NCI-H748 (cell line): Measurements from ENCODE around the gene CTNS.

Experiments used
- DNase-seq: peaks from one replicate; lab custom pipeline; 2025; ENCODE audit not compliant: unreplicated experiment; lab: John Stamatoyannopoulos, UW

CTNS gene

GRCh38 chr17:3657874-3658783 lies 21.6 kb downstream of the CTNS start:
- no peak for DNase-seq

DNA sequence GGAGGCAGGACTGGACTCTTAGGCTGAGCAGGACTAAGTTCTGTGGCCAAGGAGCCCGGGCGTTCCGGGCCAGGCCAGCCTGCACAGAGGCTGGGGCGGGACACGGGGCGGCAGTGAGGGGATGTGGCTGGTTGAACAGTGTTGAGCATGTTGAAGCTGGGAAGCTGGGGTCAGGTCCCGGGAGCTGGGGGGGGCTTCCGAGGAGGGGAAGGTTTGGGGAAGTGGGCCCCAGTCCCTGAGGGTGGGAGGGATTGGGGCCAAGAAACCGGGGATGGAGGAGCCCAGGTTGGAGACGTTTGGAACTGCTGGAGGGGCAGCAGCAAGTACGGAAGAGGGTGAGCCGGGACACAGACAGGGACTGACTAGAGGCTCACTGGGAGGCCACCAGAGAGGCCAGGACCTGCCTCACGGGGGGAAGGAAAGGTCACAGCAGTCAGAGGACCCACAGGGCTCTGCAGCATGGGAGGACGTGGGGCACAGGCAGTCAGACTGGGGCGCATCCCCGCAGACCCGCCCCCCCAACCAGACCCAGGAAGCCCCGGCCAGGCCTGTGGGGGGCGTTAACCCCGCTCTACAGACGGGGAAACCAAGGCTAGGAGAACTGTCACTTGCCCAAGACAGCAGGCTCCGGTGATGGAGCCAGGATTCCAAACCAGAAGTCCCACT lies 22.4 kb downstream of the CTNS start:
- DNase-seq: no peak

GRCh38 chr17:3659541-3660111 lies 23.1 kb downstream of the CTNS start:
- DNase-seq: no peak

DNA sequence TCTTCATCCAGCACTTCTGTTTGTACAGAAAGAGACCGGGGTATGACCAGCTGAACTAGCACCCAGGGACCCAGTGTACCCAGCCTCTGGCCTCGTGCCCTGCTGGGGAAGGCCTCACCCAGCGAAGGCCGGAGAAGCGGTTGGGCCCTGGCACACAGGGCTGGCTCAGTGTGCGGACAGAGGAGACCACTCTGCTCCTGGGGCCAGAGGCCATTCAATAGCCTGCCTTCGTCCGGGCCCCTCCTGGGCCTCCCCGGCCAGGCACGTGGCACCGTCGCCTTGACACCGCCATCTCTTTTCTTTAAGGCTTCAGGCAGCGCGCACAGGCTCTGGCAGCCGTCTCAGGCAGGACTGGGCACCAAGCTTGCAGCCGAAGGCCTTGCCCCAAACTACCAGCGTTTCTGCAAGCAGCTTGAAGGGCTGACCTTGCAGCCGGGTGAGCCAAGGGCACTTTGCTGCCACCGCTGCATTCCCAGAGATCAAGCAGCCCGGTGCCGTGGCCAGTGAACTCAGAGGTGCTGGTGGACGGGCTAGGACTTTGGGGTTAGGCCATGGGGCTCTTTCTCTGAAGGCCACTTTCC lies 23.8 kb downstream of the CTNS start:
- no peak for DNase-seq

DNA sequence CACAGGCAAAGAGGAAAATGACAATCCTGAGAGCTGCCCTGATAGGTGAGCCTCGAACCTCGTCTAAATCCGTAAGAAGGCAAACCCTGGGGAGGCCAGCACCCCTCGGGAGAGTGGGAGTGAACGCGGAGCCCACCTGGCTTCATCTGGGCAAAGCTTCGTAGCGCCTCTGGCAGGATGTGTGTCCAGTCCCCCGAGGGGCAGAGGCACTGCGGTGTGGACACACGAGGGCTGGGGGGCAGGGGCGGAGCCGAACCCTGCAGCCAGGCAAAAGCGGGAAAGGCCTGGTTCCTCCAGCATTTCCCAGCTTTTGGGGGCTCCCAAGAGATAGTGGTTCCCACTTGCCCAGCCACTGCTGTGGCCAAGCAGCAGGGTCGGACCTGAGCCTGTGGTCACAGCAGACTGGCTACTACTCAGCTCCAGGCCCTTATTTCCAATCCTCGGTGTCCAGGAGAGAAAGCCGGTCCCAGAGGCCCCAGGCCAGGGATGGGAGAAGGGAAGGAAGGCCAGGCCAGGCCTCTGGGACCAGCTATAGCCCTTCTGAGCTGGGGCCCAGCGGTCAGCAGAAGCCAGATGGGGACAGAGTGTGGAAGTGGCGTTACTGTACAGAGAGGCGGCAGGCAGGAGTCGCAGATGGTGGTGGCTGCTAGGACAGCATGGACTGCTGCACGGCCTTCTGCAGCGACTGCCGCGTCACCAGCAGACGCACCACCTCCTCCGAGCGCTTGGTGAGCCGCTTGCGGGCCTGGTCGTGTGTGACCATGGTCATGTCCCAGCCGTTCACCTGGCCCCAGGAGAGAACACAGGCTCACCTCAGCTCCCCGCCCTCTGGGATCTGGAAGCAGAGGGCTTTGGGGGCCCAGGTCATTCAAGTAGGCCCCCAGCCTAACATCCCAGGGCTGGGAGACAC lies 26.8 kb downstream of the CTNS start:
- no peak for DNase-seq

- no peak for DNase-seq
Measured at GRCh38 chr17:3665834-3666233, 29.3 kb downstream of the CTNS start.

GRCh38 chr17:3666516-3666915 lies 30.0 kb downstream of the CTNS start:
- no peak for DNase-seq

GRCh38 chr17:3667366-3668278 lies 31.1 kb downstream of the CTNS start:
- peak; percentile 82 for DNase-seq

DNA sequence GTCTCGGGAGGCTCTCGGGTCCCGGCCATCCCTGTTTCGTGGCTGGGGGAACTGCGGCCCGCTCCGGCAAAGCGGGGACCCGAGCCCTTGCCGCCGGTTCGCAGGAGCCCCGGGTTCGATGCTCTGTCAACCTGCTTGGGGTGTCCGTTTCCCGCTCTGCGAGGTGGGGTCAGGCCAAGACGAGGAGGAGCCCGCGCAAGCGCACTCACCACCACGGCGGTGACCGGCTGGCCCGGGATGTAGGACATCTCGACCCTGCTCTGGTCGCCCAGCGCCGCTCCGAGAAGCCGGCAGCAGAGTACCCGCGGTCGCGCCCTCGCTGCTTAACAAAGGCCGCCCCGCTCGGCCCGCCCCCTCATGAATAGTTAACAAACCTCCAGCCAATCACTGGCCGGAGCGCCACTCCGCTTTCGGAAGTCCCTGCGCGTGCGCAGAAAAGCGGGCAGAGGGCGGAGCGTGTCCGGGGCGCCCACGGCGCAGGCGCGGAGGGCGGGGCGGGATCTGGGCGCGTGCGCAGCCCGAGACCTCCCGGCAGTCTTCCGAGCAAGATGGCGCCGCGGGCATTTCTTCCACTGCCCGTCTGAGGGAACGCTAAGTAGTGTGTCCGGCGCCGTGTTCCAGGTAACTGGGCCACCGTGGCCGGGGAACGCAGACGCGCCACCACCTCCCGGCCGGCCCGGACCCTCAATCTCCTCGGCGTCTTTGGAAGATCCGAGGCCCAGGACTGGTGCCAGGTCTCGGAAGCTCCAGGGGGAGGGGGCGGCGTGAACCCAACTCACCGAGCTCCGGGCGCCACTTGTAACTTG lies 31.9 kb downstream of the CTNS start, which contains the start of the genes EMC6 and TAX1BP3:
Gene EMC6, plus strand, starts transcription at position 534 of the 806 bp plus-strand sequence. CDS start 335 bp downstream, outside the sequence.
Gene TAX1BP3, minus strand, starts transcription at position 300 of the 806 bp plus-strand sequence. Its CDS starts 52 bp downstream, at position 248.
- peak; percentile 99 for DNase-seq

DNA sequence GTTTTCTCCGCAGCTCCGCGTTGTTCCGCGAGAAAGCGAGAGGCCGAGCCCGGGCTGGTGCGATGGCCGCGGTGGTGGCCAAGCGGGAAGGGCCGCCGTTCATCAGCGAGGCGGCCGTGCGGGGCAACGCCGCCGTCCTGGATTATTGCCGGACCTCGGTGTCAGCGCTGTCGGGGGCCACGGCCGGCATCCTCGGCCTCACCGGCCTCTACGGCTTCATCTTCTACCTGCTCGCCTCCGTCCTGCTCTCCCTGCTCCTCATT lies 32.5 kb downstream of the CTNS start:
- no peak for DNase-seq

DNA sequence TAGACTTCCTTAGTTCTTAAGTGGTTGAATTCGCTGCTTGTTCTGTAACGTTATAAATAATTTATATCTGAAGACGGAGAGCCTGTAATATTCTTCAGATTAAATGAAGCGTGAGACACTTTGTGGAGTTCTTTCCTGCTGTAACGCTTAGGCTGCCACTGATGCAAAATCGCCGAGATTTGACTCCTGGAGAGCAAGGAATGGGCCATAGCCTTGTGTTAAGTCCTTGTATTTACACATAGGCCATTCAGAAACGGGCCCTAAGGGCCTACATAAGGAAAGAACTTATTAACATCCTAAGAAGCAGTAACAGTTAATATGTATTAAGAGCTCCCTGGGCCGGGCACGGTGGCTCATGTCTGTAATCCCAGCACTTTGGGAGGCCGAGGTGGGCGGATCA lies 33.0 kb downstream of the CTNS start:
- DNase-seq: no peak

GRCh38 chr17:3672571-3672970 lies 36.0 kb downstream of the CTNS start:
- no peak for DNase-seq

- DNase-seq: no peak
Measured at GRCh38 chr17:3675886-3676285, 39.3 kb downstream of the CTNS start.

- DNase-seq: no peak
Measured at GRCh38 chr17:3678095-3678820, 41.7 kb downstream of the CTNS start.

DNA sequence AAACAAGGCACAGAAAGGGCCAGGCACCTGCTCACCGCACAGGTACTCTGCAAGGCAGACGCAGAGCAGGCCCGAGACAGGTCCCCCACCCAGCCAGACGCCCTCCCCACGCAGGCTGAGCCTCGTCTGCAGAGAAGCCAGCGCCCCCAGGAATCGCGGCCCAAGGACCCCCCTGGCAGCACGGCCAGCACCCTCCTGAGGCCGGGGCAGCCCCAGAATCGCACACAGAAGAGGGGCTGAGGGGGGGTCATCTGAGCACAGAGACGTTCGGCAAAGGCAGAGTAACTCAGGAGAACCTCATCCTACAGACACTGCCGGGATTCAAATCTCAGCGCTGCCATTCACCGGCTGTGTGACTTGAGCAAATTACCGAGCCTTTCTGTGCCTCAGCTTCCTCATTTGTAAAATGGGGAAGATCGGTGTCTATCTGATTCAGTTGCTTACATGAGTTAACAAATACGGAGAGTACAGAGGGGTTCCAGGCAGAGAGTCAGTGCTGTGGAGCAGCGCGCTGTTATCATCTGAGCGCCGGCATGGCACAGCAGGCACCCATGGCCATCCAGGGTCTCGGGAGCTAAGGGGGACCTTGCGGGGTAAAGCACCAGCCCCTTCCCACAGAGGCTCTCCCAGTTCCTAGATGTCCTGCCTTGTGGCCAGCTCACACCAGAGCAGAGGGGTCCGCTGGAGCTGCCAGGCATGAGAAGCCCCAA lies 42.4 kb downstream of the CTNS start:
- no peak for DNase-seq

DNA sequence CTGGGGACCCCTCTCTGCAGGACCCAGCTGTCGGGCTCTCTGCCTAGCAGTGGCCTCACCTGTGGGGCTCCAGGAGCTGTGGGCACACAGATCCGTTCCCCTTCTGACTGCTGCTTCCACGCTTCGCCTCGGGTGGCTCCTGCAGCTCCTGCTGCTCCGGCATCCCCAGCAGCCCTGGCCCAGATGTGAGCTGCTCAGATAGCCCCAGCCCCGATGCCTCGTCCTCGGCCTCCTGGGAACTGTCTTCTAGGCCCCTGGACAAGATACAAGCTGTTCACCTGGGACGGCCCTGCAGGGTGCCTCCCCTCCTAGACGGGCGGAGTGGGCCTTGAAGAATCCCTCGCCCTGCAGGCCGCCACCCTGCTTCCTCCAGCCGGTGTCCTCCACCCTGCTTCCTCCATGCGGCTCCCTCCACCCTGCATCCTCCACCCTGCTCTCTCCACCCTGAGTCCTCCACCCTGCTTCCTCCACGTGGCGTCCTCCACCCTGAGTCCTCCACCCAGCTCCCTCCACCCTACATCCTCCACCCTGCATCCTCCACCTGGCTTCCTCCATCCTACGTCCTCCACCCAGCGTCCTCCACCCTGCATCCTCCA lies 43.1 kb downstream of the CTNS start:
- no peak for DNase-seq

DNA sequence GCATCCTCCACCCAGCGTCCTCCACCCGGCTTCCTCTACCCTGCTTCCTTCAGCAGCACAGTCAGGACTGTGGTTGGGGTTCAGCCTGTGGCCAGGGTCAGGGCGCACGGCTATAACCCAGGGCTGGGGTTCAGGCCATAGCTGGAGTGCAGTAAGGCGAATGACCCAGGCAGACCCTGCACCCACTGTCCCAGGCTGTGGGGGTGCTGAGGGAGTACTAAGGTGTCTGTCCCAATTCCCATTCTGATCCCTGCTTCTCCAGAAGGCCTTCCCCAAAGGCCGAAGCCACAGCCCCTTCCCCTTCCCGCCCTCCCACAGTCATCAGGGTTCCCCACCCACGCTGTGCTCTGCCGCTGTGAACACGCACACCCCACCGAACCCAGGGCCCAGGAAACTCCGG lies 44.5 kb downstream of the CTNS start:
- DNase-seq: no peak
